Activated CD4-positive, alpha-beta T cell treated with anti-CD3 and anti-CD28 coated beads, Interleukin-2, amount 10 ng/mL, durations not matched to agents 7 days and 5 days (primary cell): ENCODE results near the gene CNBD2. TPM values are rescaled to one million over a fixed set of nuclear protein-coding genes. Genes with fewer than 3 reads are reported as not detected.
"Not testable (repeated sequence)": the region's sequence is repeated elsewhere in the genome, so short reads cannot be mapped to it uniquely, and the experiment has no call there.

Experiments used
- CTCF ChIA-PET: fragments of 350-600 bp; sonication (Branson Sonifier 250); formaldehyde crosslinking; loops from one replicate; lab custom pipeline; 2021; ENCODE audit warnings: antibody characterized with exemption; lab: Charles Lee
- POLR2A ChIA-PET: fragments of 350-600 bp; sonication (Branson Sonifier 250); formaldehyde crosslinking; loops from one replicate; lab custom pipeline; 2021; ENCODE audit warnings: antibody characterized with exemption; lab: Charles Lee
- DNase-seq: peaks from one replicate; pipeline ENCODE4 v3.0.0-alpha.2; 2020
- H3K27ac Mint-ChIP-seq: one replicate; pipeline ENCODE4 v1.8.0; 2021; ENCODE audit warnings: mild to moderate bottlenecking, moderate library complexity, mixed read lengths
- H3K27me3 Mint-ChIP-seq: one replicate; pipeline ENCODE4 v1.8.0; 2021; ENCODE audit warnings: mixed read lengths
- H3K36me3 Mint-ChIP-seq: one replicate; pipeline ENCODE4 v1.8.0; 2021; ENCODE audit warnings: low read depth, mixed read lengths
- H3K4me1 Mint-ChIP-seq: one replicate; pipeline ENCODE4 v1.8.0; 2021; ENCODE audit warnings: mixed read lengths
- H3K4me3 Mint-ChIP-seq: one replicate; pipeline ENCODE4 v1.8.0; 2021; ENCODE audit warnings: mild to moderate bottlenecking, moderate library complexity, mixed read lengths
- H3K9me3 Mint-ChIP-seq: one replicate; pipeline ENCODE4 v1.8.0; 2021; ENCODE audit warnings: mixed read lengths
- total RNA-seq, 2 experiments: library from RNA; stranded (reverse); gene quantifications; one replicate each; pipeline ENCODE4 v1.2.3, GENCODE V29; 2021

CNBD2 gene
- total RNA-seq, 2 experiments from 2014 or later: 4.0 to 5.0 TPM

DNA sequence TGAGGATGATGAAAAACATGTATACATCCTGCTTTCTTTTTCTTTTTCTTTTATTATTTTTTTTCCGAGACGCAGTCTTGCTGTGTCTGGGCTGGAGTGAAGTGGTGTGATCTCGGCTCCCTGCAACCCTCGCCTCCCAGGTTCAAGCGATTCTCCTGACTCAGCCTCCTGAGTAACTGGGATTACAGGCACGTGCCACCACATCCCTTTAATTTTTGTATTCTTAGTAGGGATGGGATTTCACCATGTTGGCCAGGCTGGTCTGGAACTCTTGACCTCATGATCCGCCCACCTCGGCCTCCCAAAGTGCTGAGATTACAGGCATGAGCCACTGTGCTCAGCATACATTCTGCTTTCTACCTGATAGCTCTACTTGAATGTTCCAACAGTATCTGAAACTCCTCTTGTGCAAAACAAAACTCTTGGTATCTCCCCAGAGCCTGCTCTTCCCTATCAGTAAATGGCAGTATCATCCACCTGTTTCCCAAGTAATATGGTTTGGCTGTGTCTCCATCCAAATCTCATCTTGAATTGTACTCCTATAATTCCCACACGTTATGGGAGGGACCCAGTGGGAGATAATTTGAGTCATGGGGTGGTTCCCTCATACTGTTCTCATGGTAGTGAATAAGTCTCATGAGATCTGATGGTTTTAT lies 85.6 kb downstream of the CNBD2 start:
- DNase-seq, H3K27ac Mint-ChIP-seq, POLR2A ChIA-PET, H3K4me3 Mint-ChIP-seq, H3K9me3 Mint-ChIP-seq, H3K36me3 Mint-ChIP-seq: not testable (repeated sequence)
- CTCF ChIA-PET: interaction anchor here (1.9 kb wide), 1 partner anchor 100 kb away, joined by 4 read pairs; the partner anchor contains the start of gene SCAND1
- Mint-ChIP-seq H3K27me3 (peaks cover 16% of the 10 kb centered on the region), H3K4me1 (peaks cover 18% of the 10 kb centered on the region)

DNA sequence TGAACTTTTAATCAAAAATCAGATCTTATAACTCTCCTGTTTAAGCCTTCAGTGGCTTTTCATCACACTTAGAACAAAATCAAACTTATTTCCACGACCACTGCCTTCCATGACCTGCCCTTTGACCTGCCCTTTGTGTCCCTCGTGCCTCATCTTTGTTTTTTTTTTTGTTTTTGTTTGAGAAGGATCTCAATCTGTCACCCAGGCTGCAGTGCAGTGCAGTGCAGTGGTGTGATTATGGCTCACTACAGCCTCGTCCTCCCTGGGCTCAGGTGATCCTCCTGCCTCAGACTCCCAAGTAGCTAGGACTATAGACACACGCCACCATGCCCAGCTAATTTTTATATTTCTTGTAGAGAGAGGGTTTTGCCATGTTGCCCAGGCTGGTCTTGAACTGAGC lies 86.8 kb downstream of the CNBD2 start:
- H3K4me1 Mint-ChIP-seq: peaks cover 12% of the 10 kb centered on the region
- CTCF ChIA-PET: interaction anchor here (1.3 to 1.9 kb wide), 2 partner anchors 15 to 101 kb away, joined by 3 to 4 read pairs; partner anchors contain the start of gene SCAND1
- H3K36me3 Mint-ChIP-seq: no peaks in the 10 kb centered on the region
- H3K9me3 Mint-ChIP-seq: no peaks in the 10 kb centered on the region
- POLR2A ChIA-PET: no interaction called here
- H3K27me3 Mint-ChIP-seq: peaks cover 16% of the 10 kb centered on the region
- DNase-seq: no peak
- H3K27ac Mint-ChIP-seq: no peak overlapping the region
- H3K4me3 Mint-ChIP-seq: no peak overlapping the region

- no peak for DNase-seq
- ChIA-PET POLR2A (no interaction called here), CTCF (no interaction called here)
- H3K27ac Mint-ChIP-seq: no peak overlapping the region
- peaks cover 10% of the 10 kb centered on the region for H3K4me1 Mint-ChIP-seq
- H3K4me3 Mint-ChIP-seq: no peak overlapping the region
- peaks cover 4% of the 10 kb centered on the region for H3K9me3 Mint-ChIP-seq
- H3K36me3 Mint-ChIP-seq: no peaks in the 10 kb centered on the region
- peaks cover 27% of the 10 kb centered on the region for H3K27me3 Mint-ChIP-seq
Observed at GRCh38 chr20:36060676-36061075, 92.3 kb downstream of the CNBD2 start.

DNA sequence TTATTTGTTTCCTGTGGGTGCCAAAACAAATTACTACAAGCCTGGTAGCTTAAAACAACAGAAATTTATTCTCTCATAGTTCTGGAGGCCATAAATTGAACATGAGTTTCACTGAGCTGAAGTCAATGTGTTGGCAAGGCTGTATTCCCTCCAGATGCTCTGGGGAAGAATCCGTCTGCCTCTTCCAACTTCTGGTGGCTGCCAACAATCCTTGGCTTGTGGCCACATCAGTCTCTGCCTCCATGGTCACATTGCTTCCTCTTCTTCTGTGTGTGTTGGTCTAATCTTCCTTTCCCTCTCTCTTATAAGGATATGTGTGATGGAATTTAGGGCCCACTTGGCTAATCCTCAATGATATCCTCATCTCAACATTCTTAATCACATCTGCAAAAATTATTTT lies 93.4 kb downstream of the CNBD2 start:
- no peak for DNase-seq
- H3K27me3 Mint-ChIP-seq: peaks cover 27% of the 10 kb centered on the region
- peaks cover 10% of the 10 kb centered on the region for H3K4me1 Mint-ChIP-seq
- CTCF ChIA-PET: interaction anchor here (0.6 kb wide), 1 partner anchor 197 kb away, joined by 3 read pairs; no protein-coding TSS in a partner anchor
- POLR2A ChIA-PET: no interaction called here
- no peak overlapping the region for H3K4me3 Mint-ChIP-seq
- H3K36me3 Mint-ChIP-seq: no peaks in the 10 kb centered on the region
- H3K27ac Mint-ChIP-seq: no peak overlapping the region
- peaks cover 4% of the 10 kb centered on the region for H3K9me3 Mint-ChIP-seq

DNA sequence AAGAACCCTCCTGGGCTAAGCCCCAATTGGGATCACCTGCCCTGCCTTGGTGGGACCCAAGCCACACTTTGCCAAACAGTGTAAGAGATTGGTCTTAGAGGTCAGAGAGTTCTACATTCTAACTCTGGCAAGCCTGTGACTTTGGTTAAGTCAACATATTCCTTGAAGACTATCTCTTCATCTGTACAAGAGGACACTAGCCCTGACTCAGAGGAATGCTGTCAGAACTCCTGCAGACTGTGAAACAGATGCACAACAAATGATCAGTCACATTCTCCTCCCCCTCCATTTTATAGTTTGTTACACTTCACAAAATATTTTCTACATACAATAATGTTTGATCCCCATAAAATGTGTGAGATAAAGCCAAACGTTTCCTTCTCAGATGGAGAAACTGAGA lies 94.4 kb downstream of the CNBD2 start:
- POLR2A ChIA-PET: no interaction called here
- H3K27ac Mint-ChIP-seq: no peak overlapping the region
- no peak overlapping the region for H3K4me3 Mint-ChIP-seq
- H3K4me1 Mint-ChIP-seq: peaks cover 10% of the 10 kb centered on the region
- peaks cover 4% of the 10 kb centered on the region for H3K9me3 Mint-ChIP-seq
- CTCF ChIA-PET: no interaction called here
- H3K27me3 Mint-ChIP-seq: peaks cover 31% of the 10 kb centered on the region
- no peak for DNase-seq
- H3K36me3 Mint-ChIP-seq: no peaks in the 10 kb centered on the region

DNA sequence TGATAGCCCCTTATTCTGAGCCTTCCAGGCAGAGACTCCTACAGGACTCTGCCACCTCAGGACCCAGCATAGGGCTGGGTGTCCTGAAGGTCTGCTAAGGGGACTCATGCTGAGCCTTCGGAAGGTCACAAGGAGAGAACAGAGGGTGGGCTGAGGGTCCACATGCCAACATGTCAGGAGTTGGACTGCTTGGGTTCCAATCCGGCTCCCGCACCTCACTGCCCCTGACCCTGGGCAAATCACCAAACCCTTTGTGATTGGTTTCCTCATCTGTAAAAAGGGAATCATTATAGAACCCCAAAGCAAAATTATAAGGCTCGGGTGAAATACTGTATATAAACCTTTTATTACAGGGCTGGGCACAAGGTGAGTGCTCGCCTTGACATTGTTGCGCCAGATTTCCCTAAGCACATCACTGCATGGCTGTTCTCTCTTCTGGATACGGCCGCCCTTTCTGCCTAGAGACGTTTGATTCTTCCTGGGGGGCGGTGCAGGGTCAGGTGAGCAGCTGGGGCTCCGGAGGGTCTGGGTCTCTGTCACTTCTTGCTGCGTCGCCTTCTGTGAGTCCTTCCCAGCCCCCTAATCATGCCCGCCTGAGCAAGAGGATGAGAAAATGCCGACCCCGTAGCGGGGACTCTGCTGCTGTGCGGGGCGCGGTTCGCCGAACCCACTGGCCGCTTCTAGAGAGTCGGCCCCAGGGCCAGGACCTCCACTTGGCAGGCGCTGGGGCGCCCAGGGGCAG lies 95.7 kb downstream of the CNBD2 start:
- Mint-ChIP-seq H3K4me1 (peaks cover 10% of the 10 kb centered on the region), H3K27ac (peak overlapping the region; percentile 68), H3K36me3 (no peaks in the 10 kb centered on the region), H3K27me3 (peaks cover 31% of the 10 kb centered on the region), H3K4me3 (peak overlapping the region; percentile 77), H3K9me3 (peaks cover 4% of the 10 kb centered on the region)
- no peak for DNase-seq
- POLR2A ChIA-PET: interaction anchor here (0.6 to 1.0 kb wide), 2 partner anchors 71 to 110 kb away, joined by 3 read pairs; no protein-coding TSS in a partner anchor
- CTCF ChIA-PET: interaction anchor here (1.0 to 2.1 kb wide), 4 partner anchors 8 to 110 kb away, joined by 3 to 6 read pairs (median 4); partner anchors contain the start of gene SCAND1

DNA sequence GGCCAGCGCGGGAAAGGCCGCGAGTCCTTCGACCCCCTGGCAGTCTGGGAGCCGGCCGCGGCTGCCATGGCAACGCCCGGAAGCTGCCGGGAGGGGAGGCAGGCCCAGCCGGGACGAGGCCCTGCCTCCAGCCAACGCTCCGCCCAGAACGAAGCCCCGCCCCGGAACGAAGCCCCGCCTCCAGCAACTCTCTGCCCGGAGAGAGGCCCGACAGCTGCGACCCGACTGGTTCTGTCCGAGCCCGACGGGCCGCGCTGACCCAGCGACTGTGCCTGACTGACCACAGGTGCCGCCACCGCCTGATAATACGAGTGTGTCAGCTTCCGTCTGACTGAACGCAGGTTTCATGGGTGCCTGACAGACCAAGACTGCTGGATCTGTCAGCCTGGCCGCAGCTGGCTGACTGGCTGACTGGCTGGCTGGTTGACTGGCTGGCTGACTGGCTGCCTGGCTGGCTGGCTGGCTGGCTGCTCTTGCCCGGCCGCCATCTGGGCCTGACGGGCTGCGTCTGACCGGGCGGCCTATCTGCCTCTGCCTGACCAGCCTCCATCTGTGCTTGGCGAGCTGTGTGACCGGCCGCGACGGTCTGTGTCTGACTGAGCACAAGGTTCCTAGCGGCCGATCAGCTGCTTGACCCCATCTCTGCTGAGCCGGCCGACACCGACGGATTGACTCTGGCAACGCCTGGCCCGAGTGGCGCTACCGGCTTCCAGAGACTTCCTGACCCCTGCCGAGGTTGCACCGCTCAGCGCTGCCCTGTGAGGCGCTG lies 96.5 kb downstream of the CNBD2 start:
- Mint-ChIP-seq H3K4me3 (peak overlapping the region; percentile 77), H3K27ac (peak overlapping the region; percentile 41), H3K36me3 (no peaks in the 10 kb centered on the region), H3K4me1 (peaks cover 10% of the 10 kb centered on the region), H3K9me3 (peaks cover 4% of the 10 kb centered on the region), H3K27me3 (peaks cover 32% of the 10 kb centered on the region)
- peak; percentile 92 for DNase-seq
- POLR2A ChIA-PET: interaction anchor here (1.0 kb wide), 1 partner anchor 111 kb away, joined by 3 read pairs; no protein-coding TSS in a partner anchor
- CTCF ChIA-PET: interaction anchor here (0.6 to 2.1 kb wide), 6 partner anchors 9 to 1956 kb away, joined by 3 to 6 read pairs (median 4); partner anchors contain the start of gene SCAND1

DNA sequence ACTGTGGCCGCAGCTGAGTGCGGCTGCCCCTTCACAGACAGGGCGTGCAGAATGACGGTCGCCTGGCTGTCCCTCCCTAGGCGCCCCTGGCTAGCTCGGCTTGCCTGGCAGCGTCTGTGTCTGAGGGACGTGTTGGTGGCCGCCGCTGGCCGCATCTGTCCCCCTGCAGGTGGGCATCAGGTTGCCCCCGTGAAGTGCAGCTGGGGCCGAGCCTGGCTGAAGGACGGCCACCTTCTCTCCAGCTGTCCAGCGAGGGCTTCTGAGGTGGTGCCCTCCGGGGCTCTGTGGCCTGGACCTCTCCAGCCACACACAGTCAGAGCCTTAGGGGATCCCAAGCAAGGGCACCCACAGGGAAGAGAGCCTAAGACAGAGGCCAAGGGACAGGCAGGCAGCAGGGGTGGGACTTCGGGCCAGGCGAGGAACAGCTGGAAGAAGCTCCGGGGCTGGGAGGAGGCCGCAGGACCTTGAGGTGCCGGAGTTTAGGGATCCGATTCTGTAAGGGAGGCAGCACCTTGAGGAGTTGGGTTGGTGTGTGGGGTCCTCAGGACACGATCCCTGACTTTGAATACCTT lies 97.1 kb downstream of the CNBD2 start:
- Mint-ChIP-seq H3K36me3 (no peaks in the 10 kb centered on the region), H3K4me1 (peaks cover 10% of the 10 kb centered on the region), H3K9me3 (peaks cover 4% of the 10 kb centered on the region), H3K4me3 (peak overlapping the region; percentile 77), H3K27me3 (peaks cover 29% of the 10 kb centered on the region), H3K27ac (no peak overlapping the region)
- CTCF ChIA-PET: interaction anchor here (0.6 to 2.1 kb wide), 6 partner anchors 9 to 1957 kb away, joined by 3 to 6 read pairs (median 4); partner anchors contain the start of gene SCAND1
- DNase-seq: no peak
- POLR2A ChIA-PET: no interaction called here

- Mint-ChIP-seq H3K27ac (no peak overlapping the region), H3K36me3 (no peaks in the 10 kb centered on the region), H3K27me3 (peaks cover 24% of the 10 kb centered on the region), H3K4me3 (no peak overlapping the region), H3K9me3 (peaks cover 2% of the 10 kb centered on the region), H3K4me1 (peaks cover 10% of the 10 kb centered on the region)
- ChIA-PET CTCF (interaction anchor here (0.6 to 1.5 kb wide), 2 partner anchors 19 to 653 kb away, joined by 3 read pairs; no protein-coding TSS in a partner anchor), POLR2A (no interaction called here)
- no peak for DNase-seq
Observed at GRCh38 chr20:36066777-36067176, 98.4 kb downstream of the CNBD2 start.

DNA sequence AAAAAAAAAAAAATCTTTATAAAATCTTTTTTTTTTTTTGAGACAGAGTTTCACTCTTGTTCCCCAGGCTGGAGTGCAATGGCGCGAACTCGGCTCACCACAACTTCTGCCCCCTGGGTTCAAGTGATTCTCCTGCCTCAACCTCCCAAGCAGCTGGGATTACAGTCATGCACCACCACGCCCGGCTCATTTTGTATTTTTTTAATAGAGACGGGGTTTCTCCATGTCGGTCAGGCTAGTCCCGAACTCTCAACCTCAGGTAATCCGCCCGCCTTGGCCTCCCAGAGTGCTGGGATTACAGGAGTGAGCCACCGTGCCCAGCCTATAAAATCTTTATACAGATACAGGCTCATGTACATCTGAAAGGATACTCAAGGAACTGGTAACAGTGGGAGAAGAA lies 100.1 kb downstream of the CNBD2 start:
- DNase-seq, H3K4me3 Mint-ChIP-seq, POLR2A ChIA-PET, H3K36me3 Mint-ChIP-seq, H3K27ac Mint-ChIP-seq, H3K9me3 Mint-ChIP-seq, CTCF ChIA-PET: not testable (repeated sequence)
- peaks cover 10% of the 10 kb centered on the region for H3K4me1 Mint-ChIP-seq
- H3K27me3 Mint-ChIP-seq: peaks cover 14% of the 10 kb centered on the region

DNA sequence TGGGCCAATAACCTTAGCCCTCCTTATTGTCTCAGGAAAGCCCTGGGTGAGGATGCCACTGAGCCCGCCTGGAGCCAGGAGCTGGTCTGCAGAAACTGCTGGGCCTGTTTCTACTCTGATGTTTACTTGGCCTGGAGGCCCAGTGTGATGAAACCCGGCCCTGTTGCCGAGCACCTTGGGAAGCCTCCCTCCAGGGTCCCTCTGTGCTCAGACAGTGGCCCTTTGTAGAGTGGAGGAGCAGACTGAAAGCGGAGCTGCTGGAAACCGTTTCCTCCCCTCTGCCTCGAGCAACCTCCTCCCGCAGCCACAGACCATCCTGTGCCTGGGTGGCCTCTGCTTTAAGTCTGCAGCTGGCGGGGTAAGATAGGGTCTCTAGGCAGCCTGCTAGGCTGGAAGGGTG lies 102.1 kb downstream of the CNBD2 start:
- H3K9me3 Mint-ChIP-seq: no peaks in the 10 kb centered on the region
- DNase-seq: no peak
- ChIA-PET CTCF (interaction anchor here (0.6 to 1.7 kb wide), 3 partner anchors 11 to 400 kb away, joined by 4 read pairs; no protein-coding TSS in a partner anchor), POLR2A (interaction anchor here (0.5 kb wide), 1 partner anchor 768 kb away, joined by 3 read pairs; no protein-coding TSS in a partner anchor)
- no peak overlapping the region for H3K4me3 Mint-ChIP-seq
- H3K27me3 Mint-ChIP-seq: peaks cover 12% of the 10 kb centered on the region
- no peak overlapping the region for H3K27ac Mint-ChIP-seq
- H3K36me3 Mint-ChIP-seq: no peaks in the 10 kb centered on the region
- no peaks in the 10 kb centered on the region for H3K4me1 Mint-ChIP-seq

DNA sequence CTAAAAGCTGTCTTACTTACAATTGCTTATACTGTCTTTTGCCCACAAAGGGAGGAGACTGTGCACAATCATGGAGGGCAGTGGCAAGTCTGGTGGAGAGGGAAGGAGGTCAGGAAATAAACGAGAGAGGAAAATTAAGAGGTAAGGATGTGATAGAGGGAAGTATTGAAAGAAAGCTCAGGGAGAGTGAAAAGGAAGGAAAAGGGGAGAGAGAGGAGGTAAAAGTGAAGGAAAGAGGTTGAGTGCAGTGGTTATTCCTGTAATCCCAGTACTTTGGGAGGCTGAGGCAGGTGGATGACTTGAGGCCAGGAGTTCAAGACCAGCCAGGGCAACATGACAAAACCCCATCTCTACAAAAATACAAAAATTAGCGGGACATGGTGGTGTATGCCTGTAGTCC lies 103.5 kb downstream of the CNBD2 start:
- H3K27ac Mint-ChIP-seq: no peak overlapping the region
- ChIA-PET CTCF (interaction anchor here (1.1 to 1.2 kb wide), 2 partner anchors 14 to 77 kb away, joined by 3 read pairs; no protein-coding TSS in a partner anchor), POLR2A (no interaction called here)
- peaks cover 17% of the 10 kb centered on the region for H3K27me3 Mint-ChIP-seq
- H3K4me1 Mint-ChIP-seq: no peaks in the 10 kb centered on the region
- H3K36me3 Mint-ChIP-seq: no peaks in the 10 kb centered on the region
- H3K4me3 Mint-ChIP-seq: no peak overlapping the region
- H3K9me3 Mint-ChIP-seq: no peaks in the 10 kb centered on the region
- DNase-seq: no peak
